GM18870 (cell line): ENCODE data around the gene CAMKK1.
"Not testable (repeated sequence)": the region's sequence is repeated elsewhere in the genome, so short reads cannot be mapped to it uniquely, and the experiment has no call there.

Experiments used
- ATAC-seq: cut with Tn5 transposase; IDR thresholded peaks from one replicate; pipeline ENCODE4 v1.9.1; 2021; ENCODE audit warnings: moderate library complexity; ENCODE audit not compliant: unreplicated experiment

Gene CAMKK1

GRCh38 chr17:3848229-3848835 lies 44.5 kb downstream of the CAMKK1 start:
- no peak for ATAC-seq

- no peak for ATAC-seq
Measured at GRCh38 chr17:3847165-3847670, 45.6 kb downstream of the CAMKK1 start.

GRCh38 chr17:3846437-3847164 lies 46.3 kb downstream of the CAMKK1 start:
- ATAC-seq: no peak

- peak; percentile 59 for ATAC-seq
Measured at GRCh38 chr17:3845621-3846436, 47.0 kb downstream of the CAMKK1 start, which contains the start of gene NCBP3. TSS of gene NCBP3 (minus strand) at chr17:3846246. CDS start at chr17:3846223, 23 bp downstream.

- ATAC-seq: no peak
Measured at GRCh38 chr17:3845291-3845620, 47.6 kb downstream of the CAMKK1 start.

GRCh38 chr17:3844556-3844955 lies 48.3 kb downstream of the CAMKK1 start:
- not testable (repeated sequence) for ATAC-seq

- ATAC-seq: no peak
Measured at GRCh38 chr17:3843935-3844516, 48.8 kb downstream of the CAMKK1 start.

GRCh38 chr17:3838206-3838605 lies 54.6 kb downstream of the CAMKK1 start:
- no peak for ATAC-seq

- no peak for ATAC-seq
Measured at GRCh38 chr17:3836551-3836950, 56.3 kb downstream of the CAMKK1 start.

GRCh38 chr17:3835410-3836229 lies 57.2 kb downstream of the CAMKK1 start:
- ATAC-seq: no peak

- no peak for ATAC-seq
Measured at GRCh38 chr17:3834811-3835210, 58.0 kb downstream of the CAMKK1 start.

- ATAC-seq: no peak
Measured at GRCh38 chr17:3828852-3829232, 64.0 kb downstream of the CAMKK1 start.

GRCh38 chr17:3828151-3828851 lies 64.6 kb downstream of the CAMKK1 start:
- no peak for ATAC-seq

GRCh38 chr17:3827124-3827773 lies 65.6 kb downstream of the CAMKK1 start:
- ATAC-seq: no peak

- ATAC-seq: no peak
Measured at GRCh38 chr17:3826191-3826590, 66.7 kb downstream of the CAMKK1 start.

GRCh38 chr17:3821101-3821500 lies 71.8 kb downstream of the CAMKK1 start:
- ATAC-seq: no peak

- ATAC-seq: no peak
Measured at GRCh38 chr17:3818786-3819185, 74.1 kb downstream of the CAMKK1 start.

GRCh38 chr17:3817851-3818605 lies 74.8 kb downstream of the CAMKK1 start:
- ATAC-seq: no peak

- no peak for ATAC-seq
Measured at GRCh38 chr17:3815925-3816324, 76.9 kb downstream of the CAMKK1 start.
